PFSK-1 (cell line): ENCODE measurements around the gene COLQ.

ENCODE experiments used
- FOXP2 ChIP-seq: optimal IDR thresholded peaks from 2 replicates; pipeline ENCODE3; 2011; ENCODE audit warnings: borderline replicate concordance, control low read depth, inconsistent platforms; ENCODE audit not compliant: insufficient read depth; ENCODE audit errors: extremely low read length, extremely low read depth
- POLR2AphosphoS5 ChIP-seq: IDR thresholded peaks from 2 replicates; pipeline ENCODE4 v1.6.1; 2012; ENCODE audit warnings: low read depth, mild to moderate bottlenecking, control low read depth, low read length, moderate library complexity
- TAF1 ChIP-seq: IDR thresholded peaks from 2 replicates; pipeline ENCODE4 v1.6.1; 2012; ENCODE audit warnings: low read length, control low read depth, borderline replicate concordance; ENCODE audit not compliant: insufficient read depth
- TF ChIP-seq, protein P1 (sequence below), 2 experiments: IDR thresholded peaks; 2 replicates each; pipeline versions ENCODE4 v1.6.1 to v1.8.0; 2011 to 2012; ENCODE audit warnings: low read depth in 2 of 2, low read length in 2 of 2, control low read depth in 1 of 2, inconsistent platforms in 1 of 2, mild to moderate bottlenecking in 1 of 2, moderate library complexity in 1 of 2; ENCODE audit not compliant: insufficient read depth in 1 of 2

DNA sequence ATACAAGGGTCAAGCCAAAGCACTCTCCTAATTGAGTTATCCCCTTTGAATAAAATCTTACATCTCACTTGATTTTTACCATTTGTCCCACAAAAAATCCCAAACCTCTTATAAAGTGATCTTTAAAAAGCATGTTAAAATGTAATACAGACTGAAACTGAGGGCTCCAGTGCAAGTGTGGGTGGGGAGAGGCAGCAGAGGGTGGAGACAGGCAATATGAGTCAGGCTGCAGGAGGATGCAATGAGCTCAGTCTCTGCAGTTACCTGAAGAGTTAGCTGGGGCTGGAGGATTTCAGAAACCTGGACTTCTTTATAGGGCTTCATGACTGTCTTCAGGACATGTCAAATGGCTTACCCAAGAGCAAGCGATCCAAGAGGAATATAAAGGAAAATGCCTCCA lies 14.2 kb upstream of the COLQ start:
- TF ChIP-seq, protein P1, sequence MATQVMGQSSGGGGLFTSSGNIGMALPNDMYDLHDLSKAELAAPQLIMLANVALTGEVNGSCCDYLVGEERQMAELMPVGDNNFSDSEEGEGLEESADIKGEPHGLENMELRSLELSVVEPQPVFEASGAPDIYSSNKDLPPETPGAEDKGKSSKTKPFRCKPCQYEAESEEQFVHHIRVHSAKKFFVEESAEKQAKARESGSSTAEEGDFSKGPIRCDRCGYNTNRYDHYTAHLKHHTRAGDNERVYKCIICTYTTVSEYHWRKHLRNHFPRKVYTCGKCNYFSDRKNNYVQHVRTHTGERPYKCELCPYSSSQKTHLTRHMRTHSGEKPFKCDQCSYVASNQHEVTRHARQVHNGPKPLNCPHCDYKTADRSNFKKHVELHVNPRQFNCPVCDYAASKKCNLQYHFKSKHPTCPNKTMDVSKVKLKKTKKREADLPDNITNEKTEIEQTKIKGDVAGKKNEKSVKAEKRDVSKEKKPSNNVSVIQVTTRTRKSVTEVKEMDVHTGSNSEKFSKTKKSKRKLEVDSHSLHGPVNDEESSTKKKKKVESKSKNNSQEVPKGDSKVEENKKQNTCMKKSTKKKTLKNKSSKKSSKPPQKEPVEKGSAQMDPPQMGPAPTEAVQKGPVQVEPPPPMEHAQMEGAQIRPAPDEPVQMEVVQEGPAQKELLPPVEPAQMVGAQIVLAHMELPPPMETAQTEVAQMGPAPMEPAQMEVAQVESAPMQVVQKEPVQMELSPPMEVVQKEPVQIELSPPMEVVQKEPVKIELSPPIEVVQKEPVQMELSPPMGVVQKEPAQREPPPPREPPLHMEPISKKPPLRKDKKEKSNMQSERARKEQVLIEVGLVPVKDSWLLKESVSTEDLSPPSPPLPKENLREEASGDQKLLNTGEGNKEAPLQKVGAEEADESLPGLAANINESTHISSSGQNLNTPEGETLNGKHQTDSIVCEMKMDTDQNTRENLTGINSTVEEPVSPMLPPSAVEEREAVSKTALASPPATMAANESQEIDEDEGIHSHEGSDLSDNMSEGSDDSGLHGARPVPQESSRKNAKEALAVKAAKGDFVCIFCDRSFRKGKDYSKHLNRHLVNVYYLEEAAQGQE (IDR thresholded peaks at IDR 0.05; ENCODE audit: insufficient read depth in 1 of 2, low read depth in 2 of 2, low read length in 2 of 2) = no peak
- TF ChIP-seq TAF1 (no peak), POLR2AphosphoS5 (no peak), FOXP2 (no peak)
